Transverse colon (tissue), 4 donors: ENCODE data around the gene VASH2. TPM values are rescaled to one million over a fixed set of nuclear protein-coding genes. Genes with fewer than 3 reads are reported as not detected.

Experiments
- DNase-seq: peaks from one replicate; pipeline ENCODE4 v3.0.0-alpha.2; 2019
- H3K27ac ChIP-seq, 4 donors: fragments of 200-600 bp; sonication (generic); 2 replicates each; pipeline ENCODE4 v1.5.1; 2016 to 2018; ENCODE audit warnings: inconsistent platforms in 4 of 4
- H3K27me3 ChIP-seq: fragments of 200-600 bp; sonication (generic); 2 replicates; pipeline ENCODE4 v1.5.1; 2017; ENCODE audit warnings: inconsistent platforms
- H3K36me3 ChIP-seq, 4 donors: fragments of 200-600 bp; sonication (generic); 2 replicates each; pipeline ENCODE4 v1.5.1; 2017 to 2019; ENCODE audit warnings: inconsistent platforms in 4 of 4
- H3K4me1 ChIP-seq, 4 donors: fragments of 200-600 bp; sonication (generic); 2 replicates each; pipeline ENCODE4 v1.5.1; 2017 to 2020; ENCODE audit warnings: inconsistent platforms in 4 of 4
- H3K4me3 ChIP-seq, 4 donors: fragments of 200-600 bp; sonication (generic); 1 replicate in 1 of 4; 2 replicates in 3 of 4; pipeline versions ENCODE4 v1.5.1 to v1.6.1; 2017 to 2019; ENCODE audit warnings: inconsistent platforms in 4 of 4
- H3K9me3 ChIP-seq, 2 donors: fragments of 200-600 bp; sonication (generic); 2 replicates each; pipeline ENCODE4 v1.5.1; 2017 to 2019; ENCODE audit warnings: inconsistent platforms in 2 of 2
- CTCF ChIP-seq, 5 experiments: fragments of 200-600 bp in 3 of 5; fragments of 450-650 bp in 2 of 5; sonication (generic) in 3 of 5; IDR thresholded peaks; 1 replicate in 2 of 5; 2 replicates in 3 of 5; pipeline ENCODE4 v1.5.1; 2016 to 2017; ENCODE audit warnings: antibody characterized with exemption in 5 of 5, inconsistent platforms in 3 of 5, mild to moderate bottlenecking in 2 of 5, moderate library complexity in 1 of 5
- EP300 ChIP-seq: sonication (generic); formaldehyde crosslinking; IDR thresholded peaks from one replicate; pipeline ENCODE4 v1.6.1; 2017; ENCODE audit warnings: antibody characterized with exemption, low read depth
- POLR2A ChIP-seq: fragments of 450-650 bp; IDR thresholded peaks from one replicate; pipeline ENCODE4 v1.6.1; 2016; ENCODE audit warnings: antibody characterized with exemption, mild to moderate bottlenecking, moderate library complexity
- POLR2AphosphoS5 ChIP-seq, 3 donors: sonication (generic); formaldehyde crosslinking; IDR thresholded peaks; one replicate each; pipeline ENCODE4 v1.6.1; 2016; ENCODE audit warnings: antibody characterized with exemption in 3 of 3
- WGBS, 2 donors: methylation state at CpG; one replicate each; pipeline ENCODE4 v1.1.5; 2018; ENCODE audit warnings: low coverage in 1 of 2; 5-methylcytosine and 5-hydroxymethylcytosine counted together
- in situ Hi-C, 4 donors: fragments of 200-750 bp; cut with MboI; loops; one replicate each; pipeline versions ENCODE4 v1.15.0 to v1.15.1; 2017; ENCODE audit warnings: low sequenced_read_pairs in 3 of 4, low pct_ligation_motif_present in 1 of 4, low pct_unique_long_range_greater_than_20kb in 1 of 4
- intact Hi-C: fragments of 100-400 bp; cut with DNase I; formaldehyde crosslinking; loops from one replicate; pipeline ENCODE4 v1.15.1; 2023; ENCODE audit warnings: low total_unique reads
- total RNA-seq, 4 donors: library from RNA; depleted of rRNA; stranded (reverse); fragments of >200 nt; gene quantifications; one replicate each; pipeline ENCODE4 v1.1.0, GENCODE V29; 2016

VASH2 gene
- total RNA-seq, 4 donors from 2014 or later, result 1.1 to 1.7 TPM; not detected in 2

DNA sequence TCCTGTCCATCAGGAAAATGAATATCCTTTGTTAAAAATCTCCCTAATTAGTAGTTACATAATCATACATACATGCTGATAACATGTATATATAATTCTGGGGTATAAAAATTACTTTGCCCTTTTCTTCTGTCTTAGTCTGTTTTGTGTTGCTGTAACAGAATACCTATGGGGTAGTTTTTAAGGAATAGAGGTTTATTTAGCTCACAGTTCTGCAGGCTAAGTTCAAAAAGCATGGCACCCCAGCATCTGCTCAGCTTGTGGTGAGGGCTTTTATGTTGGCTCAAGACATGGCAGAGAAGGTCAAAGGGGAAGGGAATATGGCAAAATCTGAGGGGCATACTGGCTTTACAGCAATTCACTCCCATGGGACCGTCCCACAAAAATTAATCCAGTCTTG lies 84.4 kb downstream of the VASH2 start:
- intact Hi-C loops (no loop called here), in situ Hi-C loops (no loop called here)
- no peak for TF ChIP-seq POLR2A
- no peak for TF ChIP-seq POLR2AphosphoS5 (IDR thresholded peaks at IDR 0.05)
- Histone ChIP-seq H3K27ac (no peak overlapping the region), H3K4me3 (no peak overlapping the region), H3K9me3 (no peaks in the 10 kb centered on the region), H3K4me1 (no peaks in the 10 kb centered on the region), H3K27me3 (peaks cover 58% of the 10 kb centered on the region), H3K36me3 (no peaks in the 10 kb centered on the region)
- WGBS, 2 donors, result 100% methylated on average over 1 of the region's 1 CpG
- no peak for DNase-seq

DNA sequence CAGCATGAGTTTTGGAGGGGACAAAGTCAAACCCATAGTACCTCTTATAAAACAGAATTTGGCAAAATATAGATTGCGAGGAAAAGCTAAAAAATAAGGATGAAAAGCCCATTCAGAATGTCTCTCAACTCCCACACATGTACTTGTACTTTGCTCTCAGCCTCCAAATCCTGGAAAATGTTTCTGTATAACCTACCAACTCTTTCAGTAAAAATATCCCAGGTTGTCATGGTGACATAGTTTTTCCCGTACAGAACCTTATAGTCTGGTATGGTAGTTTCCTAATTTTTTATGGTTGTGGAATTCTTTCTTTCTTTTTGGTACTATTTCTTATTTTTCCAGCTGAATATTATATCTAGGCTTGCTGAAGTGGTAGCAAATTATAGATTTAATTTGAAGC lies 85.2 kb downstream of the VASH2 start:
- in situ Hi-C loops, result no loop called here

More for the DNA sequence above, 85.2 kb downstream of the VASH2 start:
- Histone ChIP-seq H3K9me3 (no peaks in the 10 kb centered on the region), H3K36me3 (no peaks in the 10 kb centered on the region), H3K27ac (no peak overlapping the region), H3K27me3 (peaks cover 56% of the 10 kb centered on the region), H3K4me3 (no peak overlapping the region), H3K4me1 (no peaks in the 10 kb centered on the region)
- intact Hi-C loops, result no loop called here
- WGBS, 2 donors, result 79 to 82% methylated on average over 2 of the region's 2 CpGs
- no peak for DNase-seq
- TF ChIP-seq POLR2A, result no peak
- no peak for TF ChIP-seq CTCF (IDR thresholded peaks at IDR 0.05)
- TF ChIP-seq POLR2AphosphoS5 (IDR thresholded peaks at IDR 0.05), result no peak
- no peak for TF ChIP-seq EP300

Other genes starting within 250 kb of the VASH2 start
- gene NSL1, start 158.8 kb upstream of the VASH2 start, total RNA-seq, result 10 to 100 TPM in 3 of 4 donors, 1 to 10 TPM in 1; 4.2 to 33.7 (median 28.4) TPM
- 10 to 100 TPM in 1 of 4 donors, 1 to 10 TPM in 2, under 1 TPM in 1; 1.00 to 17.0 (median 4.6) TPM for gene TATDN3, start 158.6 kb upstream of the VASH2 start, total RNA-seq
- gene SPATA45, start 102.9 kb upstream of the VASH2 start, total RNA-seq, result not detected
- gene FLVCR1, start 92.3 kb upstream of the VASH2 start, total RNA-seq, result 10 to 100 TPM; 13.2 to 21.3 (median 17.3) TPM
- gene ANGEL2, start 65.3 kb downstream of the VASH2 start, total RNA-seq, result 100 to 1,000 TPM in 1 of 4 donors, 10 to 100 TPM in 3; 33.2 to 105 (median 64.3) TPM
- gene RPS6KC1, start 100.7 kb downstream of the VASH2 start, total RNA-seq, result 10 to 100 TPM; 11.5 to 20.3 (median 14.0) TPM